GM18520 (cell line): ENCODE measurements around the gene UPP2.

Source experiments
- ATAC-seq: cut with Tn5 transposase; IDR thresholded peaks from one replicate; pipeline ENCODE4 v1.9.1; 2021; ENCODE audit not compliant: unreplicated experiment

Gene UPP2

DNA sequence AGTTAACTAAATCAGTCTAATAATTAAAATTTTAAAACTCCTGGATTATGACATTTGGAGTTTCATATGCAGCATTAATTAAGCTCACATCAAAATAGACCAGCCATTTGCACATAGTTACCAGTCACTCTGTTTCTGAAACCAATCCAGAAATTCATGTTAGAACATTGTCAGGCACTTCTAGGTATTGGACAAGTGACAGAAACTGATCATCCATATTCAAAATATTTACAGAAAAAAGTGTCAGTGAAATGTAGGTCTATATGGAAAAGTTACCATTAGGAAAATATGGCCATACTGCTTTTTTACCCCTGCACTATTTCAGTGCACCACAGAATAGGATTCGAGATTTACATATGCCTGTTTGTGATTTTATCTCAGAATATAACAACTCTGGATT is 33.4 kb downstream of the UPP2 start:
- ATAC-seq = no peak

GRCh38 chr2:158138255-158138654 is 36.6 kb downstream of the UPP2 start:
- no peak for ATAC-seq

DNA sequence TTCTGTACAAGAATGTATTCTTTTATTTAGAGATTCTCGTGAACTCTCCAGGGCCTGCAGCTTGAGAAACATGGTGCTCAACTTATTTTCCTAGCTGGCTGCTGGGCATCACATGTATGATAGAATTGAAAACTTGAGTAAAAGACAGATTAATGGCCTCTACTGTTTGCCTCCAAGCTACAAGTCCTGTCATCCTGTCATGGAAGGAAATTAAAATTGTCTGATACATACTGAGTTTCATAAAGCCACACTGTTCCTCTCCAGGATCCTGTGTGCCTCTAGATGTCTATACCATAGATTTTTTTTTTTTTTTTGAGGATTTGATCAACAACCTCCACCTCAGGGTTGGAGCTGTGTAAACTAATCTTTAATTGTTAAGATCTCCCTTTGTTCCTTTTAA is 38.5 kb downstream of the UPP2 start:
- ATAC-seq = no peak

DNA sequence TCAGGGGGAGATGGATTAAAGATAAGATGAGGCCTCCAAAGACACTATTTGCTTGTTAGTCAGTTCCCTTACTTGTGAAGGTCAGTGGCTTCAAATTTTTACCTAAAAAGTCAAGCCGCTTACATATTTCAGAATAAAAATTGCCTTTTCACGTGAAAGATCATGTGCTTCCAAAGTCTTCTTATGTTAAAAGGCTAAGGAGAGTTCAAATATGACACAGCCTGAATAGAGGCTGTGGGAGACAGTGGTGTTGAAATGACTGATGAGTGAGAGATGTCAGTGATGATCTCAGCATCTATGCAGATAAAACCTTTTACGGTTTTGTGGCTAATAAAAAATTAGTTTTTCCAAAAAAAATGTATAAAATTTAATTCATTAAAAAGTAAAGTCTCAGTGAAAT is 40.5 kb downstream of the UPP2 start:
- no peak for ATAC-seq

- no peak for ATAC-seq
These were observed 41.1 kb downstream of the UPP2 start for GRCh38 chr2:158142568-158143332.

GRCh38 chr2:158143703-158144360 is 42.2 kb downstream of the UPP2 start:
- no peak for ATAC-seq

DNA sequence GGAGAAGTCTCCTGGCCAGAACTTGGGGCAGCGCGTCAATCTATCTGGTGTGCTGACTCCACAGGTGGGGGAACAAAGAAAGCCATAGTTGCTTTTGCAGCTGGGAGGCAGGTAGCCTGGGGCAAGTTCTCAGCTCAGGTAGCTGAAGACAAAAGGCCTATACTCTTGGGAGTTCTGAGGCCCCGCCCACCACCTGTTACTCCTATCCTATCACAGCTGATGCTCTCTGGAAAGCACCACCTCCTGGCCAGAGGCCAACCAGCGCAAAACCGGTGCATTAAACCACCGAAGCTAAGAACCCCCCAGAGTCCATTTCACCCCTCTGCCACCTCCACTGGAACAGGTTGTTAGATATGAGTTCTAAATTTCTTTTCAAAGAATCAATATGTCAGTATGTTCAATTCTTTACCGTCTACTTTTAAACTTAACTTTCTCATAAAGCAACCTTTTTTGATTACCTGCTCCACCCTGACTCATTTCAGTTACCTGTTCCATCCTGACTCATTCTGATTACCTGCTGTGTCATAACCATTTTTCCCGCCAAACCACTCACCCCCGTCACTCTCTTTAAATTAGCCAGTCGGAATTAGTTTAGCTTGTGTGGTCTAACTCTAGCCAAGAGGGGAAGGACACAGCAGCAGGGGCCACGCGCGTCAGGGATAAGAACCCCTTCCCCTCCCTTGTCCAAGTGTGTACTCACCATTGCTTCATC is 43.4 kb downstream of the UPP2 start:
- ATAC-seq = no peak

- ATAC-seq = no peak
These were observed 51.8 kb downstream of the UPP2 start for GRCh38 chr2:158153270-158154015.

DNA sequence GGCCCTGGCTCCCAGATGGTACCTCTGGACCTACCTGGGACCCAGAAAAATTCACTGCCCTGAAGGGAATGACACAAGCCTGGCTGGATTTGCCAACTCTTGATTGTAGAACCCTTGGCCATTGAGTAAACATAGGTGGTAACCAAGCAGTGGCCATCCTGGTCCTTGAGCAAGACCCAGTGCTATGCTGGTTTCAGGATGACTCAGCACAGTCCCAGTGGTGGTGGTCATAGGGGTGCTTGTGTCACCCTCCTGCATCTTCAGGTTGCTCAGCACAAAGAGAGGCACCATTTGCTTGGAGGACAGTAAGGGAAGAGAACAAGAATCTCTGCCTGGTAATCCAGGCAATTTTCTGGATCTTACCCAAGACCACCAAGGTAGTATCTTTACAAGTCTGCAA is 52.9 kb downstream of the UPP2 start:
- no peak for ATAC-seq

GRCh38 chr2:158172719-158173118 is 71.0 kb downstream of the UPP2 start:
- no peak for ATAC-seq

- no peak for ATAC-seq
These were observed 72.8 kb downstream of the UPP2 start for GRCh38 chr2:158174495-158174894.

DNA sequence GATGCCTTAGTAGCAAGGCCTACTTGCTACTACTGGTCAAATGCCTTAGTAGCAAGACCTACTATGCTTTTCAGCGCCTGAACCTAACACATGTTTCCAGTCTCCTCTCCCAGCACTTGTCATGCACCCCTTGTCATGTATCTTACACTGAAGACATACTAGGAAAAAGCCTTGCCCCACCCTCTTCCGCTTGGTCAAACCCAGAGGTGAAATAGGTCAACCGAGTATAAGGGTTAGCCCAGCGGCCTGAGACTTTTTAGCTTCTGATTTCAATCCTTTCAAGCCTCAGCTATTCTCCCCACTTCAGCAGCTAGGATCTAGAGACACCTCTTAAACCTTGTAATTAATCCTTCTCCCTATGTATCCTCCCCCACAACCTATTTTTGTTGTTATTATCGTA is 73.3 kb downstream of the UPP2 start:
- no peak for ATAC-seq

DNA sequence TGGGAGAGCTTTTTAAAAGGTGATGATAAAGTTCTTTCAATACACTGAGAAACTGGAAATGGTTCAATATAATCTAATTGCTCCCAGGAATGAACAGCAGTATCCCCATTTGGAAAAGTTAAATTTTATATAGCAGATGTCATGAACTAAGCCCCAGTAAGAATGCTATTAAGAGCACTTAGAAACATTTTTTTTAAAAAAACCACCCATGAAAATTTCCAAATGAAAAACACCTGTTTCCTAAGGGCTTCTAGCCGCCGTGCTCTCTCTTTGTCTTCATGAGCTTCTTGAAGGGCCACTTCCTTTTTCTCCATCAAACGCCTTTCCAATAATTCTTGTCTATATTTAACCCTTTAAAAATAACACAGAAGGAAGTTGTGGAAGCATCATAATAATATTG is 77.0 kb downstream of the UPP2 start:
- ATAC-seq = no peak

DNA sequence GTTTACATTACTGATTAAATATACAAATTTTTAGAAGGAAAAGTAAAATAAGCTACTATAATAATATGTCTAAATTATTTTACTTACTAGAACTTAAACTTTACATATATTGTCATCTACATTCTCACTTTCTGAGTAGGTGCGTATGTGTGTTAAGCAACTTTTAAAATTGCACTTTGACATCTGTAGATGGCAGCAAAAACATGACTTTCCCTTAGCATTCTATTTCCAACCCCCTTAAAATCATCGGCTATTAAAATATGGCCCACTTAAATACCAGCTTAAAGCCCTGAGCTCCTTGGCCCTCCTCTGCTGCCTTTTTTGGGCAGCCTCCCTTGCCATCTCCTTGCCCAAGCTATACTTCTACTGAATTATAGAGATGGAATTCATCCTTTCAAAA is 78.0 kb downstream of the UPP2 start:
- no peak for ATAC-seq

DNA sequence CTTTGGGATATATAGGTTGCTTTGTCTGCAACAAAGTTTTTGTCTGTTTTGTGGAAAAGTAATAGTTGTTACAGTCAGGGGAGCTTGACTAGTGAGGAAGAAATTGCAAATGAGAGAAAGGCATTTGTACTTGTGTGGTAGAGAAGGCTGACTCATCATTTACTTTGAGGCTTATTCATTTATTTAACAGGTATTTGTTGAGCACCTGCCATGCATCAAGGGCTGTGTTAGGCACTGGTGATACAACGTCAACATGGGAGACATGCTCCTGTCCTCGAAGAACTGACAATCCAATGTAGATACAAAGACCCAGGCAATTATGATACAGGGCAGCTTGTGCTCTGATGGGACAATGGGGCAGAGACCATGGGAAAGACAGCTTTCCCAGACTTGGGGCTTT is 79.5 kb downstream of the UPP2 start:
- ATAC-seq = no peak

DNA sequence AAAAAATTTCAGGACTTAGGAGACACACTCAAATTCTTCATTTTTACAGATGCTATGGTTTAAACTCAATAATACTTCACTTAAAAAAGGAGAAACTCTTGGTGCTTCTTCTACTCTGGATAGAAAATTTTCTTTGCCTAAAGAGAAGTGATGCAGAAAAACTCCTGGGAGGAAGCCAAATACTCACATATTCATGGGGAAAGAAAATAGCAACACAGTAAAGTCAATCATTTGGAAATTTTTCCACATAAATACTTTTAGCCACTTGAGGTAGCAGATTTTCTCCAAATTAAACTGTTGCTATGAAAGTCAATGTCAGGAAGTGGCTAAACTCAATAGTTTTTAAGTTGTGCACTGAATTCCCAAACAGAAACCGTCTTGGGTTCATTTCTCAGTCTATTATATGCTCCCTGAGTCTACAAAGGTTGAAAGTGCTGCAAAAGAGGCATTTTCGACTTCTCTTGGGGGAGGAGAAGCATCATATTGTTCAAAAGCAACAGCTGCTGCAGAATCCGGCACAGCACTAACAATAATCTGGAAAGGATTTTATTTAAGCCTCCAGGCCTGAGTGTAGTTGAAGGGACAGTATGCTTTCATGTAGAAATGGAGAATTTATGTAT is 81.1 kb downstream of the UPP2 start:
- no peak for ATAC-seq

- no peak for ATAC-seq
These were observed 82.3 kb downstream of the UPP2 start for GRCh38 chr2:158184001-158184400.

- ATAC-seq = no peak
These were observed 83.1 kb downstream of the UPP2 start for GRCh38 chr2:158184556-158185343.
